GM10266 (cell line): ENCODE data around the gene ASIP.
"Not testable (repeated sequence)": the region's sequence is repeated elsewhere in the genome, so short reads cannot be mapped to it uniquely, and the experiment has no call there.

ENCODE experiments used
- DNase-seq: peaks from one replicate; pipeline ENCODE4 v3.0.0; 2012; ENCODE audit errors: extremely low spot score
- CTCF ChIP-seq: IDR thresholded peaks from 2 replicates; pipeline ENCODE4 v1.5.1; 2012; ENCODE audit warnings: mild to moderate bottlenecking, low read depth; ENCODE audit not compliant: control insufficient read depth, insufficient read depth; ENCODE audit errors: missing control alignments

Gene ASIP, protein sequence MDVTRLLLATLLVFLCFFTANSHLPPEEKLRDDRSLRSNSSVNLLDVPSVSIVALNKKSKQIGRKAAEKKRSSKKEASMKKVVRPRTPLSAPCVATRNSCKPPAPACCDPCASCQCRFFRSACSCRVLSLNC

DNA sequence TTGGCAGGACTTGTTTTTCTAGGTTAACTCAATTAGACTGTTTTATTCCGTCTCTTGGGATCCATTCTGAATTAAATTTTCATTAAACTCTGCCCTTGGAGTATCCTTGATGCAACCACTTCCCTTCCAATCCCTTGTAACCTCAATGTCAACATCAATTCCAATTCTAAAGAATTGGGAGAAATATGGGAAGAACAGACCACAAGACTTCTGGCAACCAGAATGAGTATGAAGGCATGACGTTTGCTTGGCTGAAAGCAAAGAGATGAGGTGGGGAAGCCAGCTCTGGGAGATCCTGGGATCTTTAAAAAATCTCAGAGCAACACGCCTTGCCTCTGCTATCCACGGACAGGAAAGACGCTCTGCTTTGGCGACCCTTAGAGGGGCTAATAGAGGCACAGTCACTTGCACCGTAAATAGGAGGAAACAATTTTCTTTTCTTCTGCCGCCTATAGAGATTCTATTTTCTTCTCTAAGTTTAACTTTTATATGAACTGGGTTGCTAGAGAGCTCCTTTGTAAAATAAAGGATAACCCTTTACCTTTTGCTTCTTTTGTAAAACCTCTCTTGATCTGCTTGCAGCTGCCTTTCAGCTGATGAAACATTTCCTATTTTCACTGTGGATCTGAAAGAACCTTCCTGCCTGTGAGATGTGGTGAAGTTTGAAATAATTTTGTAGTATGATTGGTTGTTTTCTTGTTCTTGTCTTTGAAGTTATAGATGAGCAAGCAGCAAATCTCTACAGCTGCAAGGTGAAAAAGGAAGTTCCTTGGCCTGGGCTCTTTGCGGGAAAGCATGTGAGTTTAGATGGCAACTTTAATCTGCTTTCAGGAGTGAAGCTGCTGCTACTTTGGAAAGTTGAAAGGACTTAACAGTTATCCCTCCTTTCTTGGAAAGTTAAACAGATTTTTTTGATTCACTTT lies at the start of gene ASIP:
ASIP (plus strand) TSS at position 731 of the 923 bp plus-strand sequence. CDS start 18,952 bp downstream, outside the sequence.
- DNase-seq: no peak
- no peak for TF ChIP-seq CTCF

GRCh38 chr20:34193051-34193450 lies 48.2 kb upstream of the ASIP start:
- no peak for DNase-seq
- no peak for TF ChIP-seq CTCF

GRCh38 chr20:34199183-34199582 lies 42.0 kb upstream of the ASIP start:
- DNase-seq: no peak
- TF ChIP-seq CTCF: no peak

GRCh38 chr20:34200023-34200422 lies 41.2 kb upstream of the ASIP start:
- TF ChIP-seq CTCF: no peak
- DNase-seq: no peak

GRCh38 chr20:34201531-34201930 lies 39.7 kb upstream of the ASIP start:
- DNase-seq: no peak
- TF ChIP-seq CTCF: no peak

DNA sequence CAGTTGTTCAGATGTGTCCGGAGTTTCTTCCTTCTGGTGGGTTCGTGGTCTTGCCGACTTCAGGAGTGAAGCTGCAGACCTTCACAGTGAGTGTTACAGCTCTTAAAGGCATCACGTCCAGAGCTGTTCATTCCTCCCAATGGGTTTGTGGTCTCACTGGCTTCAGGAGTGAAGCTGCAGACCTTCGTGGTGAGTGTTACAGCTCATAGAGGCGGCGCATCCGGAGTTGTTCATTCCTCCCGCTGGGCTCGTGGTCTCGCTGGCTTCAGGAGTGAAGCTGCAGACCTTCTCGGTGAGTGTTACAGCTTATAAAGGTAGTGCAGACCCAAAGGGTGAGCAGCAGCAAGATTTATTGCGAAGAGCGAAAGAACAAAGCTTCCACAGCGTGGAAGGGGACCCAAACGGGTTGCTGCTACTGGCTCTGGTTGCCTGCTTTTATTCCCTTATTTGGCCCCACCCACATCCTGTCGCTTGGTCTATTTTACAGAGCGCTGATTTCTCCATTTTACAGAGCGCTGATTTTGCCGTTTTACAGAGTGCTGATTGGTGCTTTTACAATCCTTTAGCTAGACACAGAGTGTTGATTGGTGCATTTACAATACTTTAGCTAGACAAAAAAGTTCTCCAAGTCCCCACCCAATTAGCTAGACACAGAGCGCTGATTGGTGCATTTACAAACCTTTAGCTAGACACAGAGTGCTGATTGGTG lies 35.9 kb upstream of the ASIP start:
- not testable (repeated sequence) for DNase-seq

DNA sequence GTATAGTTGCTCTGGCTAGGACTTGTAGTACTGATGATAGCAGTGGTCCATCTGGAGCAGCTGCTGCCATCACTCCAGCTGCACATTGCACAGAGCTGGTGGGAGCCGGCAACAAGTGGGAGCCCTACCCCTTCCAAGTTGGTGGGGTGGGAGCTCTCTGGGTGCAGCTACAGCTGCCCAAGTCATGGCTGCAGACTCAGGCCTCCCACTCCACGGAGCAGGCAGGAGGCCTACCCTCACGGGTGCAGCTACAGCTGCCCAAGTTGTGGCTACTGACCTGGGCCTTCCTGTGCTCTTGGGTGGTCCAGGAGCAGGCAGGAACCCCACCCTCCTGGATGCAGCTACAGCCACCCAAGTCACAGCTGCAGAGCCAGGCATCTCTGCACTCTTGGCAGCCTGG lies 32.1 kb upstream of the ASIP start:
- DNase-seq: no peak
- TF ChIP-seq CTCF: no peak
